Subcutaneous adipose tissue (tissue), 4 donors: ENCODE data around the gene FAM76A. TPM values are rescaled to one million over a fixed set of nuclear protein-coding genes. Genes with fewer than 3 reads are reported as not detected.

Experiments used
- CTCF ChIP-seq: fragments of 450-650 bp; IDR thresholded peaks from one replicate; pipeline ENCODE4 v1.5.1; 2016; ENCODE audit warnings: low read depth, mild to moderate bottlenecking, control low read depth, antibody characterized with exemption, moderate library complexity
- total RNA-seq, 4 donors: library from RNA; depleted of rRNA; stranded (reverse); fragments of >200 nt; gene quantifications; one replicate each; pipeline ENCODE4 v1.1.0, GENCODE V29; 2016

Gene FAM76A
- total RNA-seq, 4 donors from 2014 or later: 19.4 to 37.9 (median 23.3) TPM

DNA sequence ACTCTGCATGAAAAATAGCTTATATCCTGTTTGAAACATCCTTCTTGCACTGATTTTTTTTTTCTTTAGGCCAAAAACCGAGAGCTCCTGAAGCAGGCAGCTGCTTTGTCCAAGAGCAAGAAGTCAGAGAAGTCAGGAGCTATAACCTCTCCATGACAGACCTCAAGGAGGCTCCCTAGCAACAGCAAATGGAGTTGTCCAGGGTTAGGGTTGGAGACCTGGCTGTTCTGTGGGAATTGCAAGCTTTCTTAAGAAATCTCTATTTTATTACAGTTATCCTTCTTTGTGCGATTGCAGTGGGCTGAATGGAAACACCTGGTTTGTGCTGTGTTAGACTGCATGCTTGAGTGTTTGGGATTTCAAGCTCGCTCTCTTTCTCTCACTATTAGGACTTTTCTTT, 34.7 kb downstream of the FAM76A start:
- TF ChIP-seq CTCF: no peak

- TF ChIP-seq CTCF: no peak
Measured at GRCh38 chr1:27762033-27762432, 36.3 kb downstream of the FAM76A start.

DNA sequence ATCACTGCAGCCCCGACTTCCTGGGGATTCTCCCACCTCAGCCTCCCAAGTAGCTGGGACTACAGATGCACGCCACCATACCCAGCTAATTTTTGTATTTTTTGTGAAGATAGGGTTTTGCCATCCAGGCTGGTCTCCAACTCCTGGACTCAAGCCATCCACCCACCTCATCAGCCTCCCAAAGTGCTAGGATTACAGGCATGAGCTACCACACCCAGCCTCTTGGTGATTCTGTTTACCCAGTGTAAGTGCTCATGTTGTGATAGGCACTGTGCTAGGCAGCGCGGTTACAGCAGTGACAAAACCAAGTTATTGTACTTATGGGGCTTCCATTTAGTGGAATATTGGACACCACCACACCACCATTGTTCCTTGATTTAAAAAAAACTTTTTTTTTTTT, 37.6 kb downstream of the FAM76A start:
- TF ChIP-seq CTCF: no peak

- no peak for TF ChIP-seq CTCF
Measured at GRCh38 chr1:27770293-27770830, 44.6 kb downstream of the FAM76A start.

DNA sequence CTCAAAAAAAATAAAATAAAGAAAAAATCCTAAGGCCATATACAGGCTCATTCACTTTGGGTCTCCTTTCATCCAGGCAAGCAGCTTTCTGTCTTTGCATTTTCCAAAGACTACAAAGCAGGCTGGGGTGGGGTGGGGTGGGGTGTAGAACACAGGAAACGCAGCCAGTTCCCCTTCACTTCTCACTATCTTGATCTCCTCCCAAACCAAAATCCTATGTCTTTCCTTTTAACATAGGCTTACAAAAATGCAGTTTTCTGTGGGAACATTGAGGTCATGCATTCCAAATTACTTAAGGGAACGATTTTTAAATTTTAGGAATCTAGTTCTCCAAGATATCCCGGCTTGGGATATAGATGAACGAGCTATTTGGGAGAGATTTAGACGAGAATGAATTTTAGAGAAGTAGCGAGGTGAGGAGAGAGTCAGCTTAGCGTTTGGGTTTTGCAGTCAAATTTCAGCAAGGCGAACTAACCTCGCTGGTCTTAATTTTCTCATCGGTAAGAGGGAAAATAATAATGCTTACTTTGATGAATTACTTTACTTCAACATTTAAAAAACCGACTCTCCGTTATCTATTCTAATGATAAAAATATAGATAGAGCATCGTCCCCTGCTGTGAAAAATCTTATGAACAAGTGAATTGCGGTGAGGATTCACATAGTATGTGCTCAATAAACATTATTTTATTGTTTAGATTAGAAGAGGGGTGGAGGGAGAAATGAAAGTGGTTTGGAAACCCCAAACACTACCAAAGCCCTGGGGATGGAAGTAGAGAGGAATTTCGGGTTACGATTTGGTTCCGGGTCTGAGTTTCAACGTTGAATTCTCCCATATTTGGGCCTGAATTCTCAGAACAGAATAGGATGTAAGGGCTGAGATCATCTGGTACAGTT, 46.5 kb downstream of the FAM76A start:
- TF ChIP-seq CTCF: no peak

GRCh38 chr1:27772932-27773825, 47.4 kb downstream of the FAM76A start, which contains the start of gene STX12:
TSS of gene STX12 (plus strand) at chr1:27773219. CDS start at chr1:27773308, 89 bp downstream.
- TF ChIP-seq CTCF: no peak
